Liver (tissue), 9 donors: ENCODE results near the gene INSYN2B. TPM values are rescaled to one million over a fixed set of nuclear protein-coding genes. Genes with fewer than 3 reads are reported as not detected.

Source experiments
- DNase-seq: peaks from one replicate; pipeline ENCODE4 v3.0.0-alpha.2; 2017; ENCODE audit warnings: low spot score
- H3K27ac ChIP-seq, 2 donors: one replicate each; pipeline ENCODE4 v1.7.0; 2013; ENCODE audit warnings: inconsistent platforms in 2 of 2, low read length in 2 of 2, control low read depth in 1 of 2, low read depth in 1 of 2, mild to moderate bottlenecking in 1 of 2
- H3K27me3 ChIP-seq, 4 donors: one replicate each; pipeline versions ENCODE4 v1.6.1 to v1.7.0; 2013; ENCODE audit warnings: low read length in 3 of 4, inconsistent platforms in 1 of 4, mild to moderate bottlenecking in 1 of 4, moderate library complexity in 1 of 4; ENCODE audit not compliant: control insufficient read depth in 4 of 4, insufficient read depth in 4 of 4
- H3K36me3 ChIP-seq, 4 donors: one replicate each; pipeline versions ENCODE4 v1.6.1 to v1.7.0; 2013; ENCODE audit warnings: low read length in 3 of 4, mild to moderate bottlenecking in 3 of 4, low read depth in 1 of 4, moderate library complexity in 1 of 4; ENCODE audit not compliant: control insufficient read depth in 4 of 4, insufficient read depth in 3 of 4
- H3K4me1 ChIP-seq, 4 donors: one replicate each; pipeline versions ENCODE4 v1.6.1 to v1.7.0; 2013; ENCODE audit warnings: low read length in 3 of 4, mild to moderate bottlenecking in 3 of 4, moderate library complexity in 1 of 4; ENCODE audit not compliant: control insufficient read depth in 4 of 4, insufficient read depth in 4 of 4
- H3K4me3 ChIP-seq, 3 donors: one replicate each; pipeline versions ENCODE4 v1.6.1 to v1.7.0; 2013; ENCODE audit warnings: low read length in 3 of 3, control low read depth in 1 of 3, low read depth in 1 of 3, mild to moderate bottlenecking in 1 of 3
- H3K9ac ChIP-seq, 2 donors: one replicate each; pipeline ENCODE4 v1.7.0; 2013; ENCODE audit warnings: low read length in 2 of 2, mild to moderate bottlenecking in 2 of 2, moderate library complexity in 2 of 2, control low read depth in 1 of 2, low read depth in 1 of 2
- H3K9me3 ChIP-seq, 4 donors: one replicate each; pipeline versions ENCODE4 v1.6.1 to v1.7.0; 2013; ENCODE audit warnings: low read length in 3 of 4; ENCODE audit not compliant: control insufficient read depth in 4 of 4
- ATF3 ChIP-seq: IDR thresholded peaks from 2 replicates; pipeline ENCODE4 v1.6.1; 2016; ENCODE audit warnings: antibody characterized with exemption
- EGR1 ChIP-seq, 2 donors: IDR thresholded peaks; 2 replicates each; pipeline ENCODE4 v1.6.1; 2016 to 2018; ENCODE audit warnings: antibody characterized with exemption in 2 of 2, low read depth in 2 of 2
- FOXA1 ChIP-seq: IDR thresholded peaks from 2 replicates; pipeline ENCODE4 v1.6.1; 2016; ENCODE audit warnings: antibody characterized with exemption
- FOXA2 ChIP-seq: IDR thresholded peaks from 2 replicates; pipeline ENCODE4 v1.6.1; 2016; ENCODE audit warnings: antibody characterized with exemption
- GABPA ChIP-seq, 2 donors: IDR thresholded peaks in 1 of 2; conservative IDR thresholded peaks in 1 of 2; 2 replicates each; pipeline ENCODE4 v1.6.1; 2016; ENCODE audit warnings: antibody characterized with exemption in 2 of 2, mild to moderate bottlenecking in 1 of 2, moderate library complexity in 1 of 2
- HNF4A ChIP-seq, 2 donors: conservative IDR thresholded peaks; 2 replicates each; pipeline ENCODE4 v1.6.1; 2016; ENCODE audit warnings: antibody characterized with exemption in 2 of 2, mild to moderate bottlenecking in 2 of 2
- HNF4G ChIP-seq: IDR thresholded peaks from 2 replicates; pipeline ENCODE4 v1.6.1; 2016; ENCODE audit warnings: antibody characterized with exemption
- JUND ChIP-seq, 2 donors: IDR thresholded peaks; 2 replicates each; pipeline ENCODE4 v1.6.1; 2016; ENCODE audit warnings: antibody characterized with exemption in 2 of 2
- NR2F2 ChIP-seq: IDR thresholded peaks from 2 replicates; pipeline ENCODE4 v1.6.1; 2016; ENCODE audit warnings: antibody characterized with exemption
- RAD21 ChIP-seq, 2 donors: IDR thresholded peaks; 2 replicates each; pipeline ENCODE4 v1.6.1; 2016; ENCODE audit warnings: antibody characterized with exemption in 2 of 2, mild to moderate bottlenecking in 2 of 2
- REST ChIP-seq: IDR thresholded peaks from 2 replicates; pipeline ENCODE4 v1.6.1; 2016; ENCODE audit warnings: antibody characterized with exemption, mild to moderate bottlenecking
- RXRA ChIP-seq, 2 donors: IDR thresholded peaks; 2 replicates each; pipeline ENCODE4 v1.6.1; 2017 to 2018; ENCODE audit warnings: antibody characterized with exemption in 2 of 2, mild to moderate bottlenecking in 1 of 2
- SP1 ChIP-seq: IDR thresholded peaks from 2 replicates; pipeline ENCODE4 v1.6.1; 2018; ENCODE audit warnings: antibody characterized with exemption, mild to moderate bottlenecking
- TAF1 ChIP-seq: conservative IDR thresholded peaks from 2 replicates; pipeline ENCODE4 v1.6.1; 2016; ENCODE audit warnings: antibody characterized with exemption, mild to moderate bottlenecking
- YY1 ChIP-seq: IDR thresholded peaks from 2 replicates; pipeline ENCODE4 v1.6.1; 2016; ENCODE audit warnings: antibody characterized with exemption, mild to moderate bottlenecking
- WGBS: extraction: QIAGEN DNeasy Blood & Tissue Kit; methylation state at CpG from one replicate; pipeline ENCODE4 v1.1.7; 2013; 5-methylcytosine and 5-hydroxymethylcytosine counted together
- polyA plus RNA-seq, 2 donors: library from polyadenylated mRNA; stranded (reverse) in 1 of 2; unstranded in 1 of 2; fragments of 200-250 nt in 1 of 2; fragments of >200 nt in 1 of 2; fragmentation: Nextera tagmentation in 1 of 2; extraction: Ambion mirVana in 1 of 2; gene quantifications; one replicate each; pipeline versions ENCODE4 v1.2.1 to v1.2.3, GENCODE V29; 2013 to 2015
- total RNA-seq, 2 donors: library from RNA; depleted of rRNA; stranded (reverse); fragments of >200 nt; gene quantifications; one replicate each; pipeline ENCODE4 v1.2.3, GENCODE V29; 2014
- TF ChIP-seq, protein P1 (sequence below): IDR thresholded peaks from 2 replicates; pipeline ENCODE4 v1.6.1; 2016; ENCODE audit warnings: antibody characterized with exemption
- TF ChIP-seq, protein P2 (sequence below): IDR thresholded peaks from 2 replicates; pipeline ENCODE4 v1.6.1; 2016; ENCODE audit warnings: antibody characterized with exemption
- TF ChIP-seq, protein P3 (sequence below): fragments of 150-350 bp; IDR thresholded peaks from 2 replicates; pipeline ENCODE4 v1.5.1; 2017; ENCODE audit warnings: improper control_type of control experiment, low read depth, low read length; ENCODE audit not compliant: missing input control
- donor health status: healthy.
- donor health status: healthy.
- donor health status: healthy.
- donor health status: healthy.
- donor health status: healthy.

The INSYN2B gene
- total and polyA plus RNA-seq, 4 donors: 0.08 to 0.33 (median 0.13) TPM; not detected in 1

- H3K9ac ChIP-seq: no peak overlapping the region
- WGBS: 78% methylated on average over 1 of the region's 1 CpG
- H3K36me3 ChIP-seq: peaks cover 0 to 5% (median 0%) of the 10 kb centered on the region in 4 donors
- no peak overlapping the region for H3K4me3 ChIP-seq
- TF ChIP-seq REST (no peak), SP1 (no peak), GABPA (IDR thresholded peaks at IDR 0.05 in 1 of 2, conservative IDR thresholded peaks at IDR 0.05 in 1 of 2) (no peak), RXRA (IDR thresholded peaks at IDR 0.05) (no peak), RAD21 (IDR thresholded peaks at IDR 0.05) (no peak)
- TF ChIP-seq, protein P1, sequence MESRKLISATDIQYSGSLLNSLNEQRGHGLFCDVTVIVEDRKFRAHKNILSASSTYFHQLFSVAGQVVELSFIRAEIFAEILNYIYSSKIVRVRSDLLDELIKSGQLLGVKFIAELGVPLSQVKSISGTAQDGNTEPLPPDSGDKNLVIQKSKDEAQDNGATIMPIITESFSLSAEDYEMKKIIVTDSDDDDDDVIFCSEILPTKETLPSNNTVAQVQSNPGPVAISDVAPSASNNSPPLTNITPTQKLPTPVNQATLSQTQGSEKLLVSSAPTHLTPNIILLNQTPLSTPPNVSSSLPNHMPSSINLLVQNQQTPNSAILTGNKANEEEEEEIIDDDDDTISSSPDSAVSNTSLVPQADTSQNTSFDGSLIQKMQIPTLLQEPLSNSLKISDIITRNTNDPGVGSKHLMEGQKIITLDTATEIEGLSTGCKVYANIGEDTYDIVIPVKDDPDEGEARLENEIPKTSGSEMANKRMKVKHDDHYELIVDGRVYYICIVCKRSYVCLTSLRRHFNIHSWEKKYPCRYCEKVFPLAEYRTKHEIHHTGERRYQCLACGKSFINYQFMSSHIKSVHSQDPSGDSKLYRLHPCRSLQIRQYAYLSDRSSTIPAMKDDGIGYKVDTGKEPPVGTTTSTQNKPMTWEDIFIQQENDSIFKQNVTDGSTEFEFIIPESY: no peak
- TF ChIP-seq, protein P2, sequence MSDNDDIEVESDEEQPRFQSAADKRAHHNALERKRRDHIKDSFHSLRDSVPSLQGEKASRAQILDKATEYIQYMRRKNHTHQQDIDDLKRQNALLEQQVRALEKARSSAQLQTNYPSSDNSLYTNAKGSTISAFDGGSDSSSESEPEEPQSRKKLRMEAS: no peak
- peaks cover 0 to 13% (median 7%) of the 10 kb centered on the region in 4 donors for H3K9me3 ChIP-seq
- no peaks in the 10 kb centered on the region for H3K27me3 ChIP-seq
- no peaks in the 10 kb centered on the region for H3K4me1 ChIP-seq
- DNase-seq: no peak
- no peak overlapping the region for H3K27ac ChIP-seq
These were observed 132.8 kb downstream of the INSYN2B start for GRCh38 chr5:169847519-169847918.

DNA sequence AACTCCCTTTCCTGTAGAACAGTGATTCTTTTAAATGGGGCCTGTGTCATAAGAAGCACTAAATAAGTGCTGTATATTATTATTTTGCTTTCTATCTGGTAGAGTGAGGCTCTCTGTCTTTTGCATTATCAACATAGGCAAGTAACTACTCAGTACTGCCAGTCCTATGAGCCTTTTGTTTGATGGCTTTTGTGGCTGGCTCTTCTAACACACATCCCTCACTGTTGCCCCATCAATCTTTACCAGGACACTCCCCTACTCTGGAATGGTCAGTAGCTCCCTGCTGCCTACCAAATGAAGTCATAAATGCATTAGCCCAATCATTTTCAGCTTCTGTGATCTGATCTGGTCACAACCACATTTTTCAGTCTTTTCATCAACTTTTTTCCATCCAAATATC lies 137.6 kb downstream of the INSYN2B start:
- TF ChIP-seq REST (no peak), FOXA1 (no peak), RAD21 (IDR thresholded peaks at IDR 0.05) (no peak), HNF4G (no peak), NR2F2 (no peak), FOXA2 (no peak), RXRA (IDR thresholded peaks at IDR 0.05) (no peak), JUND (IDR thresholded peaks at IDR 0.05) (no peak), SP1 (no peak), YY1 (no peak), TAF1 (no peak), EGR1 (IDR thresholded peaks at IDR 0.05; ENCODE audit: low read depth in 2 of 2) (no peak), GABPA (IDR thresholded peaks at IDR 0.05 in 1 of 2, conservative IDR thresholded peaks at IDR 0.05 in 1 of 2) (no peak), HNF4A (conservative IDR thresholded peaks at IDR 0.05) (no peak), ATF3 (no peak)
- TF ChIP-seq, protein P2: no peak
- TF ChIP-seq, protein P3, sequence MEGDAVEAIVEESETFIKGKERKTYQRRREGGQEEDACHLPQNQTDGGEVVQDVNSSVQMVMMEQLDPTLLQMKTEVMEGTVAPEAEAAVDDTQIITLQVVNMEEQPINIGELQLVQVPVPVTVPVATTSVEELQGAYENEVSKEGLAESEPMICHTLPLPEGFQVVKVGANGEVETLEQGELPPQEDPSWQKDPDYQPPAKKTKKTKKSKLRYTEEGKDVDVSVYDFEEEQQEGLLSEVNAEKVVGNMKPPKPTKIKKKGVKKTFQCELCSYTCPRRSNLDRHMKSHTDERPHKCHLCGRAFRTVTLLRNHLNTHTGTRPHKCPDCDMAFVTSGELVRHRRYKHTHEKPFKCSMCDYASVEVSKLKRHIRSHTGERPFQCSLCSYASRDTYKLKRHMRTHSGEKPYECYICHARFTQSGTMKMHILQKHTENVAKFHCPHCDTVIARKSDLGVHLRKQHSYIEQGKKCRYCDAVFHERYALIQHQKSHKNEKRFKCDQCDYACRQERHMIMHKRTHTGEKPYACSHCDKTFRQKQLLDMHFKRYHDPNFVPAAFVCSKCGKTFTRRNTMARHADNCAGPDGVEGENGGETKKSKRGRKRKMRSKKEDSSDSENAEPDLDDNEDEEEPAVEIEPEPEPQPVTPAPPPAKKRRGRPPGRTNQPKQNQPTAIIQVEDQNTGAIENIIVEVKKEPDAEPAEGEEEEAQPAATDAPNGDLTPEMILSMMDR: no peak
- TF ChIP-seq, protein P1: no peak
- H3K27ac ChIP-seq: no peak overlapping the region
- H3K4me1 ChIP-seq: no peaks in the 10 kb centered on the region
- H3K9ac ChIP-seq: no peak overlapping the region
- H3K4me3 ChIP-seq: no peak overlapping the region
- no peaks in the 10 kb centered on the region for H3K9me3 ChIP-seq
- H3K36me3 ChIP-seq: no peaks in the 10 kb centered on the region
- H3K27me3 ChIP-seq: no peaks in the 10 kb centered on the region
- DNase-seq: no peak
